Skeletal muscle tissue (tissue), 1 donor: ENCODE measurements around the gene GART. TPM values are rescaled to one million over a fixed set of nuclear protein-coding genes. Genes with fewer than 3 reads are reported as not detected.

Experiments
- total RNA-seq: library from RNA; depleted of rRNA; stranded (reverse); fragments of >200 nt; gene quantifications from one replicate; pipeline ENCODE4 v1.2.3, GENCODE V29; 2014

The GART gene
- total RNA-seq, 1 donor from 2014 or later, result 52.2 TPM

Other genes starting within 250 kb of the GART start
- gene IFNAR1, start 217.1 kb downstream of the GART start, total RNA-seq, result 15.1 TPM
- gene IFNGR2, start 138.7 kb downstream of the GART start, total RNA-seq, result 43.8 TPM
- gene TMEM50B, start 62.1 kb downstream of the GART start, total RNA-seq, result 24.5 TPM
- gene DNAJC28, start 50.4 kb downstream of the GART start, total RNA-seq, result 2.1 TPM
- gene SON, start 921 bp upstream of the GART start, total RNA-seq, result 103 TPM
- 15.7 TPM for gene DONSON, start 46.6 kb upstream of the GART start, total RNA-seq
- gene CRYZL1, start 99.6 kb upstream of the GART start, total RNA-seq, result 35.5 TPM
- 21.4 TPM for gene ITSN1, start 100.4 kb upstream of the GART start, total RNA-seq